H1 (cell line): Measurements from ENCODE around the gene SIK3. TPM values are rescaled to one million over a fixed set of nuclear protein-coding genes. Genes with fewer than 3 reads are reported as not detected.

Source experiments
- CTCF ChIA-PET: fragments of 300-600 bp; sonication (Branson Sonifier 250); formaldehyde crosslinking; loops from one replicate; lab custom pipeline; 2021; ENCODE audit not compliant: partially characterized antibody; lab: Charles Lee
- POLR2A ChIA-PET: fragments of 300-600 bp; sonication (Branson Sonifier 250); formaldehyde crosslinking; loops from one replicate; lab custom pipeline; 2021; ENCODE audit warnings: inconsistent platforms; ENCODE audit not compliant: partially characterized antibody; lab: Charles Lee
- DNase-seq, 2 experiments: peaks; one replicate each; pipeline versions ENCODE4 v3.0.0 to v3.0.0-alpha.2; 2010 to 2022; ENCODE audit warnings: low spot score in 2 of 2, low read depth in 1 of 2, mixed read lengths in 1 of 2
- FAIRE-seq: peaks from 2 replicates; lab custom pipeline; 2011; peaks lifted over from hg19 to GRCh38; lab: Jason Lieb, UNC
- H2AFZ ChIP-seq: 2 replicates; pipeline ENCODE4 v1.8.1; 2012; ENCODE audit warnings: low read length, inconsistent platforms
- H2AK5ac ChIP-seq: 2 replicates; pipeline ENCODE4 v1.6.1; 2013; ENCODE audit warnings: low read depth, low read length
- H2BK120ac ChIP-seq: replicated peaks from 2 replicates; pipeline ENCODE3; 2013; ENCODE audit warnings: low read depth, low read length, inconsistent platforms
- H2BK12ac ChIP-seq: 2 replicates; pipeline ENCODE4 v1.6.1; 2013; ENCODE audit warnings: low read depth, low read length
- H2BK15ac ChIP-seq: 2 replicates; pipeline ENCODE4 v1.6.1; 2013; ENCODE audit warnings: low read length
- H2BK20ac ChIP-seq: 2 replicates; pipeline ENCODE4 v1.6.1; 2013; ENCODE audit warnings: low read length
- H2BK5ac ChIP-seq: 2 replicates; pipeline ENCODE4 v1.6.1; 2013; ENCODE audit warnings: low read depth, low read length
- H3K14ac ChIP-seq: 2 replicates; pipeline ENCODE4 v1.6.1; 2013; ENCODE audit warnings: inconsistent platforms; ENCODE audit not compliant: insufficient read length
- H3K18ac ChIP-seq: 2 replicates; pipeline ENCODE4 v1.6.1; 2013; ENCODE audit warnings: low read length; ENCODE audit errors: extremely low read depth
- H3K23ac ChIP-seq: 2 replicates; pipeline ENCODE4 v1.6.1; 2013; ENCODE audit warnings: inconsistent platforms; ENCODE audit not compliant: insufficient read length
- H3K23me2 ChIP-seq: 2 replicates; pipeline ENCODE4 v1.6.1; 2013; ENCODE audit warnings: low read depth, low read length
- H3K27ac ChIP-seq: 2 replicates; pipeline ENCODE4 v1.6.1; 2011; ENCODE audit warnings: low read depth, low read length, inconsistent platforms
- H3K27me3 ChIP-seq, 4 experiments: replicated peaks in 1 of 4; 1 replicate in 1 of 4; 2 replicates in 3 of 4; pipeline versions ENCODE4 v1.6.1 to v1.8.1; 2011 to 2013; ENCODE audit warnings: low read length in 3 of 4, mild to moderate bottlenecking in 3 of 4, inconsistent platforms in 2 of 4, mixed read lengths in 2 of 4, moderate library complexity in 1 of 4; ENCODE audit not compliant: control insufficient read depth in 3 of 4, insufficient read depth in 3 of 4; ENCODE audit errors: extremely low read depth in 1 of 4
- H3K36me3 ChIP-seq, 4 experiments: 2 replicates each; pipeline versions ENCODE4 v1.6.1 to v1.8.1; 2011 to 2013; ENCODE audit warnings: mild to moderate bottlenecking in 4 of 4, low read length in 3 of 4, moderate library complexity in 2 of 4, control low read depth in 1 of 4, inconsistent platforms in 1 of 4; ENCODE audit not compliant: insufficient read depth in 4 of 4, control insufficient read depth in 2 of 4
- H3K4ac ChIP-seq: replicated peaks from 2 replicates; pipeline ENCODE3; 2013; ENCODE audit warnings: low read length, low read depth, mixed read lengths, inconsistent platforms; ENCODE audit not compliant: insufficient read length
- H3K4me1 ChIP-seq, 4 experiments: replicated peaks in 1 of 4; 1 replicate in 1 of 4; 2 replicates in 3 of 4; pipeline versions ENCODE4 v1.6.1 to v1.8.1; 2011 to 2013; ENCODE audit warnings: low read length in 3 of 4, inconsistent platforms in 2 of 4, mixed read lengths in 1 of 4; ENCODE audit not compliant: insufficient read depth in 4 of 4, control insufficient read depth in 3 of 4
- H3K4me2 ChIP-seq, 2 experiments: 2 replicates each; pipeline versions ENCODE4 v1.6.1 to v1.8.1; 2011 to 2013; ENCODE audit warnings: low read depth in 2 of 2, low read length in 2 of 2, control low read depth in 1 of 2, inconsistent platforms in 1 of 2, mild to moderate bottlenecking in 1 of 2; ENCODE audit not compliant: insufficient read depth in 1 of 2
- H3K4me3 ChIP-seq, 4 experiments: fragments of 200-600, 300-600 bp in 1 of 4; sonication (generic), shearing (Covaris generic), sonication (Bioruptor Twin) in 1 of 4; 2 replicates each; pipeline versions ENCODE4 v1.5.1 to v1.8.1; 2011 to 2016; ENCODE audit warnings: low read length in 4 of 4, low read depth in 3 of 4, control low read depth in 2 of 4, inconsistent platforms in 2 of 4, mild to moderate bottlenecking in 2 of 4, mixed read lengths in 1 of 4, moderate library complexity in 1 of 4; ENCODE audit not compliant: insufficient read depth in 2 of 4; ENCODE audit errors: extremely low read depth in 1 of 4
- H3K56ac ChIP-seq: replicated peaks from 2 replicates; pipeline ENCODE3; 2013; ENCODE audit warnings: low read depth, mild to moderate bottlenecking, mixed read lengths, low read length, inconsistent platforms; ENCODE audit not compliant: insufficient read length
- H3K79me1 ChIP-seq: 2 replicates; pipeline ENCODE4 v1.6.1; 2013; ENCODE audit warnings: low read depth, low read length, control low read depth
- H3K79me2 ChIP-seq, 2 experiments: 2 replicates each; pipeline versions ENCODE4 v1.6.1 to v1.8.1; 2012 to 2013; ENCODE audit warnings: low read length in 2 of 2, mild to moderate bottlenecking in 2 of 2, inconsistent platforms in 1 of 2; ENCODE audit not compliant: insufficient read depth in 2 of 2, control insufficient read depth in 1 of 2
- H3K9ac ChIP-seq, 4 experiments: replicated peaks in 1 of 4; 1 replicate in 1 of 4; 2 replicates in 3 of 4; pipeline versions ENCODE4 v1.6.1 to v1.8.1; 2011 to 2013; ENCODE audit warnings: low read depth in 3 of 4, low read length in 3 of 4, control low read depth in 2 of 4, mild to moderate bottlenecking in 2 of 4, moderate library complexity in 2 of 4, inconsistent platforms in 1 of 4; ENCODE audit errors: extremely low read depth in 1 of 4
- H3K9me3 ChIP-seq, 2 experiments: 2 replicates each; pipeline versions ENCODE4 v1.6.1 to v1.8.1; 2012 to 2013; ENCODE audit warnings: mild to moderate bottlenecking in 2 of 2, moderate library complexity in 2 of 2, control low read depth in 1 of 2, inconsistent platforms in 1 of 2, low read depth in 1 of 2, low read length in 1 of 2, mixed read lengths in 1 of 2; ENCODE audit not compliant: insufficient read depth in 2 of 2
- H4K20me1 ChIP-seq, 2 experiments: replicated peaks in 1 of 2; 2 replicates each; pipeline versions ENCODE3 to v1.8.1; 2011 to 2013; ENCODE audit warnings: inconsistent platforms in 2 of 2, low read length in 2 of 2, mild to moderate bottlenecking in 1 of 2; ENCODE audit not compliant: insufficient read depth in 2 of 2, control insufficient read depth in 1 of 2
- H4K5ac ChIP-seq: 2 replicates; pipeline ENCODE4 v1.6.1; 2013; ENCODE audit warnings: low read length, low read depth, mixed read lengths, inconsistent platforms; ENCODE audit not compliant: insufficient read length
- H4K8ac ChIP-seq: 2 replicates; pipeline ENCODE4 v1.8.0; 2013; ENCODE audit warnings: mild to moderate bottlenecking, moderate library complexity, low read length, inconsistent platforms; ENCODE audit not compliant: insufficient read depth; ENCODE audit errors: extremely low read depth
- H4K91ac ChIP-seq: replicated peaks from 2 replicates; pipeline ENCODE3; 2013; ENCODE audit warnings: low read length, mixed read lengths, inconsistent platforms; ENCODE audit not compliant: insufficient read length
- RNF2 ChIP-seq: fragments of 200-900, 300-1000 bp; sonication (generic); IDR thresholded peaks from 2 replicates; pipeline ENCODE4 v1.7.1; 2016; ENCODE audit warnings: borderline replicate concordance, low read depth, mild to moderate bottlenecking, antibody characterized with exemption, low read length; ENCODE audit not compliant: poor library complexity, severe bottlenecking; ENCODE audit errors: missing control alignments
- TEAD4 ChIP-seq: IDR thresholded peaks from 2 replicates; pipeline ENCODE4 v1.6.1; 2012; ENCODE audit warnings: low read depth, low read length, inconsistent platforms, mixed read lengths
- WGBS, 2 experiments: shearing (Covaris generic) in 1 of 2; methylation state at CpG; one replicate each; pipeline versions ENCODE4 v1.1.6 to v1.1.7; 2013 to 2015; ENCODE audit warnings: low lambda C conversion rate in 2 of 2, mixed read lengths in 2 of 2, inconsistent platforms in 1 of 2, low coverage in 1 of 2, missing lambda C conversion rate in 1 of 2; ENCODE audit not compliant: insufficient replicate concordance in 2 of 2, insufficient coverage in 1 of 2, insufficient read length in 1 of 2; ENCODE audit errors: extremely low coverage in 1 of 2, missing lambda C conversion rate in 1 of 2; 5-methylcytosine and 5-hydroxymethylcytosine counted together
- polyA plus RNA-seq, 7 experiments: library from polyadenylated mRNA; depleted of rRNA in 3 of 7; stranded (reverse) in 5 of 7; unstranded in 2 of 7; fragments of >200 nt in 5 of 7; fragments of 200-250 nt in 2 of 7; gene quantifications; 1 replicate in 5 of 7; 2 replicates in 1 of 7; 4 replicates in 1 of 7; pipeline versions ENCODE4 v1.2.1 to v1.2.3, GENCODE V29; 2011 to 2013; ENCODE audit warnings: missing spikeins in 2 of 7, mixed read lengths in 2 of 7
- total RNA-seq: library from RNA; stranded (reverse); fragmentation: NEBNext Ultra II Directional; extraction: Animal tissue kit (Norgen Biotek cat#: 25700); gene quantifications from 2 replicates; pipeline ENCODE4 v1.2.1, GENCODE V29; 2021

Gene SIK3
- total and polyA plus RNA-seq, 2 of the 8 experiments (the other 6 are each of a cell fraction or from before 2014, with no cell fraction given) = 19.9 to 32.1 TPM

- FAIRE-seq (no peak), DNase-seq (no peak)
- H3K23me2 ChIP-seq = peaks cover 3% of the 10 kb centered on the region; the same call in 1 of the 2 replicates
- peak; percentile 74; the same call in 1 of the 2 replicates for TF ChIP-seq TEAD4
- TF ChIP-seq RNF2 = no peak
- peak within 1 kb of the TSS; percentile 54 for H4K8ac ChIP-seq
- ChIA-PET CTCF (interaction anchor here (0.7 to 12.2 kb wide), 16 partner anchors 11 to 389 kb away, joined by 3 to 237 read pairs (median 8); partner anchors contain the start of genes APOA4, APOA5 and ZPR1), POLR2A (interaction anchor here (0.9 to 2.4 kb wide), 4 partner anchors 8 to 307 kb away, joined by 3 to 14 read pairs (median 4); partner anchors contain the start of genes PAFAH1B2 and ZPR1)
- H4K5ac ChIP-seq = no peak within 1 kb of the TSS
- no peak within 1 kb of the TSS for H4K91ac ChIP-seq
- peaks cover 0 to 24% (median 4%) of the 10 kb centered on the region in 4 experiments; a peak in 6 of 7 replicates for H3K4me1 ChIP-seq
- no peak within 1 kb of the TSS for H2BK20ac ChIP-seq
- H3K79me1 ChIP-seq = no peaks in the 10 kb centered on the region
- H2BK15ac ChIP-seq = no peak within 1 kb of the TSS
- H3K56ac ChIP-seq = no peak within 1 kb of the TSS
- H3K27me3 ChIP-seq = peaks cover 0 to 7% (median 5%) of the 10 kb centered on the region in 4 experiments; a peak in 3 of 7 replicates
- H2AFZ ChIP-seq = no peak within 1 kb of the TSS
- peak within 1 kb of the TSS; percentile 53; the same call in 1 of the 2 replicates for H2BK12ac ChIP-seq
- H3K79me2 ChIP-seq = no peaks in the 10 kb centered on the region
- no peak within 1 kb of the TSS for H2BK120ac ChIP-seq
- H3K14ac ChIP-seq = no peak within 1 kb of the TSS
- no peak within 1 kb of the TSS for H3K4me3 ChIP-seq
- H3K4me2 ChIP-seq = peak within 1 kb of the TSS in 1 of 2 experiments; percentile 80; a peak in 1 of 4 replicates
- no peak within 1 kb of the TSS for H3K27ac ChIP-seq
- WGBS, 2 experiments = 86% methylated on average over 14 of the region's 19 CpGs; no CpG with 5 or more reads in 1 of the 2 experiments
- H2AK5ac ChIP-seq = no peak within 1 kb of the TSS
- no peak within 1 kb of the TSS for H3K18ac ChIP-seq
- peak within 1 kb of the TSS; percentile 32 for H3K4ac ChIP-seq
- H4K20me1 ChIP-seq = no peaks in the 10 kb centered on the region
- H2BK5ac ChIP-seq = no peak within 1 kb of the TSS
- H3K36me3 ChIP-seq = no peaks in the 10 kb centered on the region; a peak in 1 of 8 replicates
- no peak within 1 kb of the TSS for H3K9ac ChIP-seq
- H3K9me3 ChIP-seq = no peaks in the 10 kb centered on the region
- no peak within 1 kb of the TSS for H3K23ac ChIP-seq
These were observed 260.8 kb downstream of the SIK3 start, which contains the start of gene APOA1 for GRCh38 chr11:116837231-116838091. TSS of gene APOA1 (minus strand) at chr11:116837622. CDS start at chr11:116837387, 235 bp downstream.
